GM18502 (cell line): ENCODE data around the gene BIRC6.

ENCODE experiments used
- ATAC-seq: cut with Tn5 transposase; IDR thresholded peaks from one replicate; pipeline ENCODE4 v1.9.1; 2021; ENCODE audit warnings: mild to moderate bottlenecking; ENCODE audit not compliant: unreplicated experiment, poor library complexity

BIRC6 gene

DNA sequence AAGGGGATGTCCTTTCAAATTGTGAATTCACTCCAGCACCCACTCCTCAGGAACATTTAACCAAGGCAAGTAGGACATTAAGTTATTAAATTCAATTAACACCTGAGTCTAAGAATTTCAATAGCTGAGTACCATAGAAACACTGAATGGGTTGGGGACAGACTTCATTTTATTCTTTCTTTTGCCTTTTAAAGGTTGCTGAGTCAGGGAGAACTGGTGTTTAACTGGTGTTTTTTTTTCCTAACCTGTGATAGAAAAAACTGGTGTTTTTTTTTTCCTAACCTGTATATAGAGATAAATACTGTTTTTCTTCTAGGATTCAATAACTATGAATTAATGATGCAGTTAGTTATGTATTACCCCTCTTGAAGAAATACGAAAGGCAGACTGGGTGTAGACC is 309.9 kb downstream of the BIRC6 start:
- no peak for ATAC-seq

DNA sequence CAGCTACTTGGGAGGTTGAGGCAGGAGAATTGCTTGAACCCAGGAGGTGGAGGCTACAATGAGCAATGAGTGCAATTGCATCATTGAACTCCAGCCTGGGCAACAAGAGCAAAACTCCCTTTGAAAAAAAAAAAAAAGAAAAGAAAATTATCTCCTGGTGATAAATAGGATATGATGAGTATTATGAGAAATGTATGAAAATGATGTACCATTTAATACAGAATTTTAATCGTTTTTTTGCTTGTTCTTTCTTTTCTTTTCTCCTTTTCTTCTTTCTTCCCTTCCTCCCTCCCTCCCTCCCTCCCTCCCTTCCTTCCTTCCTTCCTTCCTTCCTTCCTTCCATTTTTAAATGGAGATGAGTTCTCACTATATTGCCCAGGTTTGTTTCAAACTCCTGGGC is 311.4 kb downstream of the BIRC6 start:
- no peak for ATAC-seq
